ENCODE measurements around the gene ATXN1.

Gene ATXN1

GRCh38 chr6:16256781-16257180, 504.5 kb downstream of the ATXN1 start:
- Histone ChIP-seq H3K36me3 (no peaks in the 10 kb centered on the region), H3K4me1 (peaks cover 4% of the 10 kb centered on the region)
- peak; percentile 45 for DNase-seq

GRCh38 chr6:16254535-16254934, 506.7 kb downstream of the ATXN1 start:
- no peaks in the 10 kb centered on the region for H3K36me3 ChIP-seq
- TF ChIP-seq CTCF (IDR thresholded peaks at IDR 0.05; ENCODE audit: low read depth, low read length): no peak
- no peaks in the 10 kb centered on the region for H3K27me3 ChIP-seq
- no peak overlapping the region for H3K4me3 ChIP-seq (ENCODE audit: low read depth, low read length)
- DNase-seq: no peak
- H3K9me3 ChIP-seq: no peaks in the 10 kb centered on the region
- H3K4me1 ChIP-seq: peaks cover 4% of the 10 kb centered on the region

More at GRCh38 chr6:16256781-16257180, 504.5 kb downstream of the ATXN1 start:
- Histone ChIP-seq H3K27me3 (no peaks in the 10 kb centered on the region), H3K4me3 (ENCODE audit: low read depth, low read length) (no peak overlapping the region), H3K9me3 (no peaks in the 10 kb centered on the region)
- no peak for TF ChIP-seq CTCF (IDR thresholded peaks at IDR 0.05; ENCODE audit: low read depth, low read length)

- no peaks in the 10 kb centered on the region for H3K36me3 ChIP-seq
- DNase-seq: no peak
- no peak for TF ChIP-seq CTCF (IDR thresholded peaks at IDR 0.05; ENCODE audit: low read depth, low read length)
- H3K4me1 ChIP-seq: peaks cover 4% of the 10 kb centered on the region
- H3K27me3 ChIP-seq: no peaks in the 10 kb centered on the region
- H3K4me3 ChIP-seq (ENCODE audit: low read depth, low read length): no peak overlapping the region
- H3K9me3 ChIP-seq: no peaks in the 10 kb centered on the region
Measured at GRCh38 chr6:16253399-16254144, 507.7 kb downstream of the ATXN1 start.

GRCh38 chr6:16252686-16253299, 508.5 kb downstream of the ATXN1 start:
- DNase-seq: no peak
- no peaks in the 10 kb centered on the region for H3K36me3 ChIP-seq
- no peaks in the 10 kb centered on the region for H3K9me3 ChIP-seq
- H3K27me3 ChIP-seq: no peaks in the 10 kb centered on the region
- no peak overlapping the region for H3K4me3 ChIP-seq (ENCODE audit: low read depth, low read length)
- no peak for TF ChIP-seq CTCF (IDR thresholded peaks at IDR 0.05; ENCODE audit: low read depth, low read length)
- peaks cover 4% of the 10 kb centered on the region for H3K4me1 ChIP-seq

GRCh38 chr6:16251706-16252105, 509.6 kb downstream of the ATXN1 start:
- H3K36me3 ChIP-seq: no peaks in the 10 kb centered on the region
- H3K27me3 ChIP-seq: no peaks in the 10 kb centered on the region
- DNase-seq: no peak

More at GRCh38 chr6:16251706-16252105, 509.6 kb downstream of the ATXN1 start:
- no peak overlapping the region for H3K4me3 ChIP-seq (ENCODE audit: low read depth, low read length)
- H3K4me1 ChIP-seq: peaks cover 2% of the 10 kb centered on the region
- no peaks in the 10 kb centered on the region for H3K9me3 ChIP-seq
- TF ChIP-seq CTCF (IDR thresholded peaks at IDR 0.05; ENCODE audit: low read depth, low read length): no peak
